Stimulated activated effector memory CD8-positive, alpha-beta T cell treated with anti-CD3 and anti-CD28 coated beads, Interleukin-12 subunit alpha, Interleukin-12 subunit beta, amount 100 ng/mL, for 72 hours (primary cell): ENCODE results near the gene NECTIN1.
A peak's percentile ranks its signal among the peaks of the same experiment; 100 is the strongest.

Experiments
- ATAC-seq: fragments of 150-1000 bp; cut with Tn5 transposase; 2 replicates; pipeline ENCODE4 v1.10.0; 2021
- DNase-seq, 2 donors: peaks; one replicate each; pipeline ENCODE4 v3.0.0; 2021 to 2022; ENCODE audit warnings: low spot score in 2 of 2
- H3K27ac Mint-ChIP-seq: one replicate; pipeline ENCODE4 v1.8.0; 2022; ENCODE audit warnings: mild to moderate bottlenecking, mixed read lengths
- H3K36me3 Mint-ChIP-seq: one replicate; pipeline ENCODE4 v1.8.0; 2022; ENCODE audit warnings: mild to moderate bottlenecking, mixed read lengths
- H3K4me1 Mint-ChIP-seq: one replicate; pipeline ENCODE4 v1.8.0; 2022; ENCODE audit warnings: mixed read lengths
- H3K4me3 Mint-ChIP-seq: one replicate; pipeline ENCODE4 v1.8.0; 2022; ENCODE audit warnings: mild to moderate bottlenecking, mixed read lengths
- H3K9me3 Mint-ChIP-seq: one replicate; pipeline ENCODE4 v1.8.0; 2022; ENCODE audit warnings: mixed read lengths

The NECTIN1 gene, protein sequence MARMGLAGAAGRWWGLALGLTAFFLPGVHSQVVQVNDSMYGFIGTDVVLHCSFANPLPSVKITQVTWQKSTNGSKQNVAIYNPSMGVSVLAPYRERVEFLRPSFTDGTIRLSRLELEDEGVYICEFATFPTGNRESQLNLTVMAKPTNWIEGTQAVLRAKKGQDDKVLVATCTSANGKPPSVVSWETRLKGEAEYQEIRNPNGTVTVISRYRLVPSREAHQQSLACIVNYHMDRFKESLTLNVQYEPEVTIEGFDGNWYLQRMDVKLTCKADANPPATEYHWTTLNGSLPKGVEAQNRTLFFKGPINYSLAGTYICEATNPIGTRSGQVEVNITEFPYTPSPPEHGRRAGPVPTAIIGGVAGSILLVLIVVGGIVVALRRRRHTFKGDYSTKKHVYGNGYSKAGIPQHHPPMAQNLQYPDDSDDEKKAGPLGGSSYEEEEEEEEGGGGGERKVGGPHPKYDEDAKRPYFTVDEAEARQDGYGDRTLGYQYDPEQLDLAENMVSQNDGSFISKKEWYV

DNA sequence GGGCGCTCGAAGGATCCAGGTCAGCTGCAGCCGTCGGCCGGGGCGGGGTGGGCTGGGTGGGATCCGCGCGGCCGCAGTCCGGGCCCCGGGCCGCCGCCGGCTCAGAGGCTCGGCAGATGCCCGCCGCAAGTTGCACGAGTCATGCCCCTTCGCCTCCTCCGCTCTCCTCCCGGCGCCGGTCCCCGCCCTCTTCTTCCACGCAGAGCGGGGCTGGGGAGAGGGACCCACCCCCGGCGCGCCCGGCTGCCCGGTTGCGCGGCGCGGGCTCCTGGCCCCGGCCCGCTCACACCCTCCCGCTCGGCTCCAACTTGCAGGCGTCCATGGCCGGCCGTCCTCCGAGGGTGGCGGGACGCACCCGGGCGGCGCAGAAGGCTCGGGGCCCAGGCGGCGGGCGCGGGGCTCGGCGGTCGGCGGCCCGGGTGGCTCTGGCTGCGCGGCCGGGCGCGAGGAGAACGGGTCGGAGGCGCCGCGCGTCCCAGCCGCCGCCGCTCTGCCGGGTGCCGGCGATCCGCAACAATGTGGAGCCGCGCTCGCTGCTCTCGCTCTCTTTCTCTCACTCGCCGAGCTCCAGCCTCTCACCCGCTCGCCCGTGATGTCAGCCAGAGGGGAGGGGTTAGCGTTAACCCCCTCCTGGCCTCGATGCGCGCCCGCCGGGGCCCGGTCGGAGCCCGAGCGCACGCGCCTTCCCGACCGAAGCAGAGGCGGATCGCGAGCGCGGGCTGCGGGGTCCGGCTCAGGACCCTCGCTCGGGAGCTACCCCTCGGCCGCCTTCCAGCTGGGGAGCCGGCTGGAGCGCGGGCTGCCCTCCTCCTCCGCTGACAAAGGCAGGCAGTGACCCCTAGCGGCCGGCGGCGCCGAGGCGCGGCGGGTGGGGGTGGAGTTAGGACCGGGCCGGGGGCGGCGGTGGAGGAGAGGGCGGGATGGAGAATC is at the start of gene NECTIN1:
Gene NECTIN1 (minus strand): TSS at position 550 of the 930 bp plus-strand sequence. CDS start 647 bp downstream, outside the sequence.
- DNase-seq (peak; percentile 90 to 93), ATAC-seq (peak; percentile 93)
- Mint-ChIP-seq H3K9me3 (no peaks in the 10 kb centered on the region), H3K4me3 (peak within 1 kb of the TSS; percentile 82), H3K27ac (peak within 1 kb of the TSS; percentile 23), H3K36me3 (no peaks in the 10 kb centered on the region), H3K4me1 (peaks cover 25% of the 10 kb centered on the region)

DNA sequence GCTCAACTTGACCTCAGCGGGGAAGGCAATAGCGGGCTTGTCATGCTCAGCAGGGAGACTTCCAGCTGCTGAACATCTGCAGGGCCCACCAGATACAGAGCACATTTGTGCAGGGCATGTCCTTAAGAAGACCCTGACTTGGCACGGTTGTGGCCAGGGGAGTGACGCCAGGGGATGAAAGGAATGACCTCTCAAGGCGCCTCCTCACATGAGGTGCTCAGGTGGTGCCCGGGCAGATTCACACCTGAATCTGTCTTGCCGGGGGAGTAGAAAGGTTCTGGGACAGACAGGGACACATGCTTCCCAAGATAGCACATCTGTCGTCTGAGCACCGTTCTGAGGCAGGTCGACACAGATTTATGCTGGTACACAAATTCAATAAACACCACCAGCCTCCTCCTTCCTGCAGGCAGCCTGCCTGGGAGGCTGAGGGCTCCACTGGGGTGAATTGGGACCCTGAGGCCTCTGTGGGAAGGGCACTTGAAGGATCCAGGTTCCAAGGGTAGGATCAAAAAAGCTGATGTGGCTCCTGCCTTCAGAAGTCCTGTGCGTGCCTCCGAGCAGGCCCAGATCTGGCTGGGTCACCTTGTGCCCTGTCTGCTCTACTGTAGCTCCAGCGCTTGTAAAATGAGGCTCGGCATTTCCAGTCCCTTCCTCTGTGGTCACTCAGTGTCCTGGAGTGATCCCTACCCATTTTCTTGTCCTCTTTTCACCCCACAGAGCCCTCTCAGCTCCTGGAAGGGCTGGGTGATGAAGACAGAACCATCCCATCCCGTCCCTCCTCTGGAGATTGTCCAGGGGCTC is 49.6 kb upstream of the NECTIN1 start:
- ATAC-seq, result no peak
- no peaks in the 10 kb centered on the region for H3K9me3 Mint-ChIP-seq
- no peak overlapping the region for H3K4me3 Mint-ChIP-seq
- no peaks in the 10 kb centered on the region for H3K36me3 Mint-ChIP-seq
- DNase-seq, result no peak
- no peaks in the 10 kb centered on the region for H3K4me1 Mint-ChIP-seq
- no peak overlapping the region for H3K27ac Mint-ChIP-seq

DNA sequence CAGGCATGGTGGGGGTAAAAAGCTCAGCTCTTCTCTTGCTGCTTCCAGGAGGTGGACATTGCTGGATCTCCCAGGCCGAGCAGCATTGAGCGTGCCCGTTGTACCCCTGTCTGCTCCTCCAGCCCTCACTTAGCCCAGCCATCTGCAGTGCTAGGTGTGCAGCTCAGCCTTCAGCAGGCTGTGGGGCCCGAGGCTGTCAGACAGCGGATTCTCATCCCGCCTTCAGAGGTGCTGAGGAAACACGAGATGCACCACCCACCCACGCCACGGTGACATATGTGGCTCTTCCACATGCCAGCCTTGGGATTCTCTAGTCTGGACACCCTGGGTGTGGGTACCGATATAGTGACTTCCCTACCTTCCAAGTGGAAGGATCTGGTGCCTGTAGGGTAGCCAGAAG is 48.9 kb upstream of the NECTIN1 start:
- H3K27ac Mint-ChIP-seq, result no peak overlapping the region
- H3K4me3 Mint-ChIP-seq, result no peak overlapping the region
- DNase-seq (no peak), ATAC-seq (no peak)
- H3K4me1 Mint-ChIP-seq, result no peaks in the 10 kb centered on the region
- no peaks in the 10 kb centered on the region for H3K36me3 Mint-ChIP-seq
- no peaks in the 10 kb centered on the region for H3K9me3 Mint-ChIP-seq

DNA sequence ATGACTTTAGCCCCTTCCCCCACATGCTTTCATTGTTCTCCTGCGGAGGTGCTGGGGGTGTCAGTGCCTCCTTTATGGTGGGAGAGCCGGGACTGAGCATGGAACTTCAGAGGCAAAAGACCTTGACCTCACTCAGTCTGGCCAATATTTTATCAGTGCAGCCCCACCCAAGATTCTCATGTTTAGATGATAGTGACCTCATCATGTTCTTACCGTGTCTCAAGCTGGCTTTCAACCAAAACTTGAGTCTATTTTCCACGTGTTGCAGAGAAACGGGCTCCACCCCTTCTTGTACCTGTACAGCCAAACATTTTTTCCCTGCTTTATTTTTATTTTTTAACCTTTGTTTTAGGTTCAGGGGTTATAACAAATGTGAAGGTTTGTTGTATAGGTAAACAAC is 47.7 kb upstream of the NECTIN1 start:
- ATAC-seq (no peak), DNase-seq (no peak)
- Mint-ChIP-seq H3K4me1 (no peaks in the 10 kb centered on the region), H3K4me3 (no peak overlapping the region), H3K27ac (no peak overlapping the region), H3K9me3 (no peaks in the 10 kb centered on the region), H3K36me3 (no peaks in the 10 kb centered on the region)

DNA sequence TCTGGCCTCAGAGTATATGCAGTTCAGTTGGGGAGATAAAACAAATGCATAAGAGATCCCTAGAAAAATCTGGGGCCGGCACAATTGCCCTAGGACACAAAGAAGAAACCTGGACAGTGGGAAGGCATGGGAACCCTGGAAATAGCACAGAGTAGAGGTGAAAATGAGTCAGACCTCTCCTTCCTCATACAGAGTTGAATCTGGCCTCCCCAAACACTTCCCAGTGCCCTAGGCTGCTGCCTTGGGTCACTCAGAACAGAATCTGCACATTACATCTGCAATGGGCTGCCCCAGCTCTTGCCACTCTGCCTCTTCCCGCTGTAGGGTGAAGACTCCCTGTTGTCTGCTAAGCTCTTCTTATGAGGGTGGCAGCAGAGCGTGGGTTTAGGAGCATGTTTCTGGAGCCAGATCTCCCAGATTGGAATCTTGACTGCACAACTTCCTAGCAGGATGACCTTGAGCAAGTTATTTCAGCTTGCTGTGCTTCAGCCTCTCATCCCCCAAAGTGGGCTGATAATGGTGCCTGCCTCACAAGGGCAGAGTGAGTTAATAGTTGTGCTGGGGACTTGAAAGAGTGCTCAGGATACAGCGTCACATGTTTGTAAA is 47.1 kb upstream of the NECTIN1 start:
- DNase-seq (no peak), ATAC-seq (no peak)
- Mint-ChIP-seq H3K9me3 (no peaks in the 10 kb centered on the region), H3K36me3 (no peaks in the 10 kb centered on the region), H3K4me3 (no peak overlapping the region), H3K4me1 (no peaks in the 10 kb centered on the region), H3K27ac (no peak overlapping the region)

DNA sequence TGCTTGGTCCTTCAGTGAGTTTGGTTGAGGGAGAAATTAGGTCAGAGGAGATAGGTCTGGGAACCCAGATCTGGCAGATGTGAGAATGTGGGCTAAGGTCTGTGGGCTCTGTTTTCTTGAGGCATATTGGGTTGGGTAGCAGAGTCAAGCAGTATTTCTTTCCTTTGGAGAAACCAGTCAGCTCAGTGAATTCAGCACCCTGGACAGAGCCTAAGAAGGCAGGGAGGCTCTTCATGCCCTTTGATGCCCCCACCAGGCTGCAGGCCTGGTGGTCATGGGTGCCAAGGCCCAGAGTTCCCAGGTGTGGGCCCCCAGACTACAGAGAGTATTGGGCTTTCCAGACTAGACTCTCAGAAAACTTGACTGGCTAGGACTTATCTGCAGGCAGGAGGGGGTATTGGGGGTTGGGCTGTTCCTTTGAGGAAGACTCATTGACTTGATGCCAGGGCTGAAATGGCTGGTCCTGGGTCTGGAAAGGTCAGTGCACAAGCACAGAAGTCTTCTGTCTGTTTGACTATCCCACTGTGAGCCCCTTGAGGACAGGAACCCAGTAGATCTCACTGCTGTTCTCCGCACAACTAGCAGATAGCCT is 45.3 kb upstream of the NECTIN1 start:
- H3K36me3 Mint-ChIP-seq, result no peaks in the 10 kb centered on the region
- no peak for DNase-seq

DNA sequence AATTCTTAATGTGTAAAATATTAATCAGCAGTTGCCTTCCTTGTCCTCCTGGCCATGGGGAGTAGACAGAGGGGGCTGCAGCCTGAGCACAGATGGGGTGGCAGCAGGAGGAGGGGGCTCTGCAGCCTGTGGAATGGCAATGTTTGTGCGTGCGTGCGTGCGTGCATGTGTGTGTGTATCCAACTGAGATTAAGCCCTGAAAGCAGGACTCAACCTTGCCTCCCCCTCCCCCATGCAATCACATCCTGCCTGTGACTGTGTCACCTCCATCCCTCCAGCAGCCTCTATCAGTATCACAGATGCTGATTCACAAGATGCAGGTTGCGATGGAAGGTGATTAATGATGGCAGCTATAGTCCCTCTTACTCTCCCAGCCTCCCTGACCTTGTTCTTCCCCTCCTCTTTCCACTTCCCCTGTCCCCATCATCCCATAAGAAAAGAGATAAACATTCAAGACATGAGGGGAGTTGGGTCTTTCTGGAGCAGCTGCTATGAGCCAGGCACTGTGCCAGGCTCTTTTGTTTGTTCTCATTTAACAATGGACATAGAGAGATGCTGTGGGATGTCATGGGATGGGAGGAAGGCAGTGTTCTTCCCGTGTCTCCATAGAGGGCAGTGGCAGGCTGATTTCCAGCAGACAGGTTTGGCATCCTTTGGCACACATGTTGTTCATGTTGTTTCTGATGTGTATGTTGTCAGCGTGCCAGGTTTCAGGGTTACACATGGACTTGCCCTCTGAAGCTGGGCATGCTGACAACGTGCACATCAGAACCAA is 43.8 kb upstream of the NECTIN1 start:
- H3K4me1 Mint-ChIP-seq, result no peaks in the 10 kb centered on the region
- peaks cover 3% of the 10 kb centered on the region for H3K9me3 Mint-ChIP-seq
- H3K4me3 Mint-ChIP-seq, result no peak overlapping the region
- H3K36me3 Mint-ChIP-seq, result no peaks in the 10 kb centered on the region
- no peak for ATAC-seq
- no peak for DNase-seq
- H3K27ac Mint-ChIP-seq, result no peak overlapping the region

More for the DNA sequence above, 45.3 kb upstream of the NECTIN1 start:
- no peak for ATAC-seq
- Mint-ChIP-seq H3K4me1 (no peaks in the 10 kb centered on the region), H3K4me3 (no peak overlapping the region), H3K9me3 (no peaks in the 10 kb centered on the region), H3K27ac (no peak overlapping the region)

DNA sequence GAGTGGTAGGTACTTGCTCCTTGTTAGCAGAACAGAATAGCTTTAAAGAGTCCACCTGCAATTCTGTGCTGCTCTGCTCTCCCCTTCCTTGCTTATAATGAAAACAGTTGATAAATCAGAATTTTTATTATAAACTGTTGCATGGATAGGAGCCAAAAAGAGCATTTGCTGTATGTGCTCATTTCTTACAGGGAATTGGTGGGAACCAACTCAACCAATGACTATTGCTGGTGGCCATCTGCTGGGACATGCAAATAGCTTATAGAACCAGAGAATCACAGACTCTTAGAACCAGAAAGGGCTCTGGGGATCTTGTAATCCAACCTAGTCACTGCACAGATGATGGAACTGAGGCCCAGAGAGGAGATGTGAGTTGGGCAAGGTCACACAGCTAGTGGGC is 43.1 kb upstream of the NECTIN1 start:
- DNase-seq, result no peak
- H3K9me3 Mint-ChIP-seq, result peaks cover 3% of the 10 kb centered on the region
- no peaks in the 10 kb centered on the region for H3K36me3 Mint-ChIP-seq
- no peak overlapping the region for H3K27ac Mint-ChIP-seq
- no peak overlapping the region for H3K4me3 Mint-ChIP-seq
- H3K4me1 Mint-ChIP-seq, result no peaks in the 10 kb centered on the region
- no peak for ATAC-seq

DNA sequence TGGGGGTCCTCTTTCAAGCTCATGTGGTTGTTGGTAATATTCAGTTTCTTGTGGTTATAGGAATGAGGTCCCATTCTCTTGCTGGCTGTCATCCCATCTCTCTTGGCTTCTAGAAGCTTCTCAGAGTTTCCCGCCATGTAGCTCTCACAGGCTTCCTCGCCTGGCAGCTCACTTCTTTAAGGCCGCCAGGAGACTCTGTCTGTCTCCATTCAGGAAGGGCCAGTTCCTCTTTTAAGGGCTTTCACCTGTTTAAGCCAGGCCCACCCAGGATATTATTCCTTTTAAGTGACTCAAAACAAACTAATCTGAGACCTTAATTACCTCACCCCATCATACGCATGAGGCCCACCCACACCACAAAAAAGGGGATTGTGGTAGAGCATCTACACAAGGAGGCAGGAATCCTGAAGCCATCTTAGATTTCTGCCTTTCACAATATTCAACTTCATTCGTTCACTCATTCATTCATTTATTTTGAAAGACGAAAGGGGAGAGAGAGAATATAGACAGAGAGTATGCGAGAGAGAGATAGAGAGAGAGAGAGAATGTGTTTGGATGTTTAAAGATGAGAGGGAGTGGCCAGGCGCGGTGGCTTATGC is 42.3 kb upstream of the NECTIN1 start:
- no peak overlapping the region for H3K4me3 Mint-ChIP-seq
- ATAC-seq (no peak), DNase-seq (no peak)
- no peaks in the 10 kb centered on the region for H3K36me3 Mint-ChIP-seq
- no peak overlapping the region for H3K27ac Mint-ChIP-seq
- no peaks in the 10 kb centered on the region for H3K4me1 Mint-ChIP-seq
- peaks cover 3% of the 10 kb centered on the region for H3K9me3 Mint-ChIP-seq

DNA sequence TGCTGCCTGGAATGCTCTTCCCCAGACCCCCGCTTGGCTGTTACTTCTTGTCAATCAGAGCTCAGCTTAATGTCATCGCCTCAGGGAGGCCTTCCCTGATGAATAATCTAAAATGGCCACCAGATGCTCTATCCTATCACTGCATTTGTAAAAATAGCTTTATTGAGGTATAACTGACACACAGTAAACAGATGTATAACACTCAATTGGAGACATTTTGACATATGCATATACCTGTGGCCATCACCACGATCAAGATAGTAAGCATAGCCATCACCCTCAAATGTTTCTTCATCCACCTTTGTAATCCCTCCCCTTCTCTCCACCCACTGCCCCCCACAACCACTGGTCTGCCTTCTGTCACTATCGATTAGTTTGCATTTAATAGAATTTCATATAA is 36.6 kb upstream of the NECTIN1 start:
- ATAC-seq (no peak), DNase-seq (no peak)
- Mint-ChIP-seq H3K9me3 (peaks cover 3% of the 10 kb centered on the region), H3K36me3 (no peaks in the 10 kb centered on the region), H3K4me3 (no peak overlapping the region), H3K27ac (no peak overlapping the region), H3K4me1 (peaks cover 6% of the 10 kb centered on the region)

DNA sequence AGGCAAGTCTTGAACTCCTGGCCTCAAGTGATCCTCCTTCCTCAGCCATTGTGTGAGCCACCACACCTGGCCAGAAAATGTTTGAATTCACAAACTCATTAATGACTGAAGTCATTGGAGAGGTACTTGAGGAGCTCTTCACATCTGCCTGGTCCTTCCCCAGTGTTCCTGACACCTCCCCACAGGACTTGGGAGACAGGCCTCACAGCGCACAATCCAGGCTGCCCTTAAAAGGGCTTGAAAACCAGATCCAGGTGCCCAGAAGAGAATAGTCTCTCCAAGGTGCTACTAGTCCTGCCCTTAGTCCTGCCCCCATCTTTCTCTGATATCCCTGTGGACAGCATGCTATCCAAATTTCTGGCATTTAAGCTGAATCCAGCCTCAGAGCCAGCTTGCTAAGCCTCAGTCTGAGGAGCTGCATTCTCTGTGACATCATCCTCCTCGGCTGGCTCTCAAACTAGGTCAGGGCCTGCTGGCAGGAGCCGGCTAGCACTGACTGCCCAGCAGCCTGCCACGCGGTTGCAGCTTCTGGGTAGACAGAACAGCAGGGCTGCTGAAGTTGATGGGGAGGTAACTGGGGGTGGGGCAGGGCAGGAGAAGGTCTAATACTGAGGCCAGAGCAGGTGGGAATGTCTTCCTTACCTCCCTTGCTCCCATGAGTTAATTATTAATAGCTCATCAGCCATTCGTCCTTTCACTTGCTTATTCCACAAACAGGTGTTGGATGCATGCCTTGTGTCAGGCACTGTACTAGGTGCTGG is 35.3 kb upstream of the NECTIN1 start:
- no peak overlapping the region for H3K27ac Mint-ChIP-seq
- no peak overlapping the region for H3K4me3 Mint-ChIP-seq
- peaks cover 6% of the 10 kb centered on the region for H3K4me1 Mint-ChIP-seq
- no peaks in the 10 kb centered on the region for H3K36me3 Mint-ChIP-seq
- peaks cover 3% of the 10 kb centered on the region for H3K9me3 Mint-ChIP-seq
- no peak for DNase-seq
- no peak for ATAC-seq

DNA sequence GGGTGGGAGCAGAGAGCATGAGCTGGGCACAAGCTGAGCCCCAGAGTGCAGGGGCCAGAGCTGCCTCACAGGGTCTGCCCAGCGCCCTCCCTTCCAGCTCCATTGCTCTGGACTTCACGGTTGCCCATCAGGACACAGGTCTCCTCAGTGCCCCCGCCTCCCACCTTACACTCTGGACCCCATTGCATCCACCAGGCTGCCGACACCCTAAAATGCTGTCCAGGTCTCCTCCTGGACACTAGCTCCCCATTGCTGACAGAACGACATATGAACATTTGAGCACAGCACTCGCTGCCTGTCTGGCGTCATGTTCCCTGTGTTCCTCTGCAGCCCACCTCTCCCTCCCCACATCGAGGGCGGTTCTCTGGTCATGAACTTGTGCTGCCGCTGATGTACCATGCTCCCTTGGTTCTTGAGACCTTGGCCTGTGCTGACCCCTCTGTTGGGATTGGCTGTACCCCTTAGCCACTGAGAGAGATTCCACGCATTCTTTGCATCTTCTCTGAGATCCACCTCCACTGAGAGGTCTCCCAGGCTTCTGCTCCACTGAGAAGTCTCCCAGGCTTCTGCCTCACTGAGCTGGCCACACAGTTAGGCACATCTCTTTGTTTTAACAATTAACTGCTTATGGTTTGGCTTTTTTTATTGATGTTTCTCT is 34.2 kb upstream of the NECTIN1 start:
- Mint-ChIP-seq H3K9me3 (peaks cover 3% of the 10 kb centered on the region), H3K4me1 (peaks cover 6% of the 10 kb centered on the region), H3K27ac (no peak overlapping the region), H3K36me3 (no peaks in the 10 kb centered on the region), H3K4me3 (no peak overlapping the region)
- no peak for ATAC-seq
- no peak for DNase-seq
